Endodermal cell (in vitro differentiated cells): ENCODE data around the gene FKRP. TPM values are rescaled to one million over a fixed set of nuclear protein-coding genes. Genes with fewer than 3 reads are reported as not detected.

Source experiments
- DNase-seq: peaks from one replicate; pipeline ENCODE4 v3.0.0-alpha.2; 2017
- H3K27ac ChIP-seq: 2 replicates; pipeline ENCODE4 v1.5.1; 2013; ENCODE audit warnings: mild to moderate bottlenecking, low read depth, low read length, moderate library complexity
- H3K27me3 ChIP-seq: 2 replicates; pipeline ENCODE4 v1.6.1; 2013; ENCODE audit warnings: mild to moderate bottlenecking, low read length, moderate library complexity; ENCODE audit not compliant: insufficient read depth, control insufficient read depth, poor library complexity, severe bottlenecking
- H3K36me3 ChIP-seq: 2 replicates; pipeline ENCODE4 v1.7.0; 2013; ENCODE audit warnings: mild to moderate bottlenecking, low read length, moderate library complexity; ENCODE audit not compliant: control insufficient read depth, insufficient read depth
- H3K4me1 ChIP-seq: one replicate; pipeline ENCODE4 v1.7.0; 2013; ENCODE audit warnings: low read length; ENCODE audit not compliant: control insufficient read depth, insufficient read depth
- H3K4me3 ChIP-seq: 2 replicates; pipeline ENCODE4 v1.5.1; 2013; ENCODE audit warnings: mild to moderate bottlenecking, low read length, moderate library complexity
- H3K9ac ChIP-seq: 2 replicates; pipeline ENCODE4 v1.6.1; 2013; ENCODE audit warnings: mild to moderate bottlenecking, low read length, moderate library complexity; ENCODE audit not compliant: poor library complexity, severe bottlenecking; ENCODE audit errors: extremely low read depth
- H3K9me3 ChIP-seq: 2 replicates; pipeline ENCODE4 v1.6.1; 2013; ENCODE audit warnings: mild to moderate bottlenecking, low read length, moderate library complexity; ENCODE audit not compliant: control insufficient read depth
- H3K27ac Mint-ChIP-seq: 2 replicates; pipeline ENCODE4 v1.8.0; 2020; ENCODE audit warnings: mixed read lengths
- H3K27me3 Mint-ChIP-seq: 2 replicates; pipeline ENCODE4 v1.8.0; 2021; ENCODE audit warnings: mild to moderate bottlenecking, mixed read lengths; ENCODE audit not compliant: insufficient read depth
- H3K36me3 Mint-ChIP-seq: 2 replicates; pipeline ENCODE4 v1.8.0; 2020; ENCODE audit warnings: low read depth, mixed read lengths
- H3K4me1 Mint-ChIP-seq: 2 replicates; pipeline ENCODE4 v1.8.0; 2020; ENCODE audit warnings: mixed read lengths
- H3K4me3 Mint-ChIP-seq: 2 replicates; pipeline ENCODE4 v1.8.0; 2020; ENCODE audit warnings: mild to moderate bottlenecking, moderate library complexity, mixed read lengths
- H3K9me3 Mint-ChIP-seq: 2 replicates; pipeline ENCODE4 v1.8.0; 2020; ENCODE audit warnings: mild to moderate bottlenecking, mixed read lengths
- CTCF ChIP-seq: fragments of 200-600 bp; sonication (generic); conservative IDR thresholded peaks from 2 replicates; pipeline ENCODE4 v1.5.0; 2021; ENCODE audit warnings: antibody characterized with exemption, mild to moderate bottlenecking
- WGBS, 2 experiments: methylation state at CpG; one replicate each; pipeline versions ENCODE4 v1.1.5 to v1.1.7; 2013; ENCODE audit warnings: missing lambda C conversion rate in 2 of 2, mixed read lengths in 1 of 2; ENCODE audit not compliant: insufficient coverage in 1 of 2, insufficient read length in 1 of 2; 5-methylcytosine and 5-hydroxymethylcytosine counted together
- total RNA-seq, 2 donors: library from RNA; stranded (reverse); fragmentation: NEBNext Ultra II Directional in 1 of 2; extraction: Animal tissue kit (Norgen Biotek cat#: 25700) in 1 of 2; gene quantifications; 2 replicates in 1 of 2; 3 replicates in 1 of 2; pipeline ENCODE4 v1.2.1, GENCODE V29; 2021

The FKRP gene
- total RNA-seq, 2 donors from 2014 or later: 19.8 to 33.7 TPM

DNA sequence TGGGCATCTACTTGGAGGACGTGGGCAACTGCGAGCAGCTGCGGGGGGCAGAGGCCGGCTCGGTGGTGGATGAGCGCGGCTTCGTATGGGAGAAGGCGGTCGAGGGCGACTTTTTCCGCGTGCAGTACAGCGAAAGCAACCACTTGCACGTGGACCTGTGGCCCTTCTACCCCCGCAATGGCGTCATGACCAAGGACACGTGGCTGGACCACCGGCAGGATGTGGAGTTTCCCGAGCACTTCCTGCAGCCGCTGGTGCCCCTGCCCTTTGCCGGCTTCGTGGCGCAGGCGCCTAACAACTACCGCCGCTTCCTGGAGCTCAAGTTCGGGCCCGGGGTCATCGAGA lies 10.7 kb downstream of the FKRP start:
- DNase-seq: no peak
- Histone ChIP-seq H3K4me1 (no peaks in the 10 kb centered on the region), H3K4me3 (no peak overlapping the region), H3K27ac (no peak overlapping the region), H3K9ac (no peak overlapping the region), H3K27me3 (no peaks in the 10 kb centered on the region), H3K9me3 (no peaks in the 10 kb centered on the region), H3K36me3 (peaks cover 13% of the 10 kb centered on the region)
- Mint-ChIP-seq H3K9me3 (no peaks in the 10 kb centered on the region), H3K4me3 (no peak overlapping the region), H3K27ac (no peak overlapping the region), H3K27me3 (no peaks in the 10 kb centered on the region), H3K36me3 (peaks cover 22% of the 10 kb centered on the region), H3K4me1 (peaks cover 2% of the 10 kb centered on the region)
- WGBS, 2 experiments: 94 to 96% methylated on average over 19 to 30 of the region's 30 CpGs
- no peak for TF ChIP-seq CTCF

DNA sequence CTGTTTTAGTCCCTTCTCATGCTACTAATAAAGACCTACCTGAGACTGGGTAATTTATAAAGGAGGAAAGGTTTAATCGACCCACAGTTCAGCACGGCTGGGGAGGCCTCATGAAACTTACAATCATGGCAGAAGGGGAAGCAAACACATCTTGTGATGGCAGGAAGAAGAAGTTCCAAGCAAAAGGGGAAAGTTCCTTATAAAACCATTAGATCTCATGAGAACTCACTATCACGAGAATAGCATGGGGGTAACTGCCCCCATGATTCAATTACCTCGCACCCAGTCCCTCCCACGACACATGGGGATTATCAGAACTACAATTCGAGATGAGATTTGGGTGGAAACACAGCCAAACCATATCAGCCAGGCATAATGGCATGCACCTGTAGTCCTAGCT lies 13.3 kb downstream of the FKRP start:
- Mint-ChIP-seq H3K27me3 (peaks cover 2% of the 10 kb centered on the region), H3K4me1 (peaks cover 2% of the 10 kb centered on the region), H3K9me3 (no peaks in the 10 kb centered on the region), H3K27ac (no peak overlapping the region), H3K4me3 (no peak overlapping the region), H3K36me3 (peaks cover 10% of the 10 kb centered on the region)
- H3K4me1 ChIP-seq: no peaks in the 10 kb centered on the region
- no peak overlapping the region for H3K4me3 ChIP-seq
- no peak overlapping the region for H3K27ac ChIP-seq
- WGBS, 2 experiments: 89 to 97% methylated on average over 6 of the region's 6 CpGs
- peaks cover 5% of the 10 kb centered on the region for H3K36me3 ChIP-seq
- no peak overlapping the region for H3K9ac ChIP-seq
- H3K9me3 ChIP-seq: no peaks in the 10 kb centered on the region
- TF ChIP-seq CTCF: no peak
- no peaks in the 10 kb centered on the region for H3K27me3 ChIP-seq
- DNase-seq: no peak

- Mint-ChIP-seq H3K27me3 (peaks cover 2% of the 10 kb centered on the region), H3K27ac (no peak overlapping the region), H3K9me3 (no peaks in the 10 kb centered on the region), H3K4me3 (no peak overlapping the region), H3K4me1 (peaks cover 2% of the 10 kb centered on the region), H3K36me3 (peaks cover 10% of the 10 kb centered on the region)
- H3K36me3 ChIP-seq: peaks cover 5% of the 10 kb centered on the region
- no peak overlapping the region for H3K4me3 ChIP-seq
- H3K27ac ChIP-seq: no peak overlapping the region
- no peaks in the 10 kb centered on the region for H3K4me1 ChIP-seq
- no peak overlapping the region for H3K9ac ChIP-seq
- TF ChIP-seq CTCF: no peak
- H3K9me3 ChIP-seq: no peaks in the 10 kb centered on the region
- no peaks in the 10 kb centered on the region for H3K27me3 ChIP-seq
- no peak for DNase-seq
- 76 to 80% methylated on average over 7 of the region's 7 CpGs for whole genome bisulfite sequencing, 2 experiments
Measured at GRCh38 chr19:46759817-46760333, 14.0 kb downstream of the FKRP start.
